NCI-H226 (cell line): ENCODE measurements around the gene TNIK.
"Not testable (repeated sequence)": the region's sequence is repeated elsewhere in the genome, so short reads cannot be mapped to it uniquely, and the experiment has no call there.

Experiments
- DNase-seq: peaks from one replicate; pipeline ENCODE4 v3.0.0-alpha.2; 2015

Gene TNIK

GRCh38 chr3:171445620-171446204 is 14.5 kb downstream of the TNIK start:
- DNase-seq = no peak

GRCh38 chr3:171444001-171444690 is 16.1 kb downstream of the TNIK start:
- DNase-seq = no peak

- DNase-seq = no peak
Measured at GRCh38 chr3:171443211-171443957, 16.8 kb downstream of the TNIK start.

- no peak for DNase-seq
Measured at GRCh38 chr3:171442184-171442583, 18.0 kb downstream of the TNIK start.

DNA sequence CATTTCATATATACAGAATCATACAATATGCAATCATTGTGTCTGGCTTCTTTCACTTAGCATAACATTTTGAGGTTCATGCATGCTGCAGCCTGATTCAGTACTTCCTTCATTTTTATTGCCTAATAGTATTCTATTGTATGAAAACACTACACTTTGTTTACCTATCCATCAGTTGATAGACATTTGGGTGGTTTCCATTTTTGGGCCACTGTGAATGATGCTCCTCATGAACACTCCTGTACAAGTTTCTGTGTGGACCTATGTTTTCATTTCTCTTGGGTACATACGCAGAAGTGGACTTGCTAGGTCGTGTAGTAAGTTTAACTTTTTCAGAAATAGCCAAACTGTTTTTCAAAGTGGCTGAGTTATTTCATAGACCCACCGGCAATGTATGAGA is 18.8 kb downstream of the TNIK start:
- no peak for DNase-seq

GRCh38 chr3:171439996-171440395 is 20.2 kb downstream of the TNIK start:
- DNase-seq = no peak

- no peak for DNase-seq
Measured at GRCh38 chr3:171437115-171437756, 23.0 kb downstream of the TNIK start.

- DNase-seq = no peak
Measured at GRCh38 chr3:171436380-171436779, 23.8 kb downstream of the TNIK start.

GRCh38 chr3:171435757-171436156 is 24.4 kb downstream of the TNIK start:
- no peak for DNase-seq

- DNase-seq = peak; percentile 15
Measured at GRCh38 chr3:171435143-171435542, 25.1 kb downstream of the TNIK start.

DNA sequence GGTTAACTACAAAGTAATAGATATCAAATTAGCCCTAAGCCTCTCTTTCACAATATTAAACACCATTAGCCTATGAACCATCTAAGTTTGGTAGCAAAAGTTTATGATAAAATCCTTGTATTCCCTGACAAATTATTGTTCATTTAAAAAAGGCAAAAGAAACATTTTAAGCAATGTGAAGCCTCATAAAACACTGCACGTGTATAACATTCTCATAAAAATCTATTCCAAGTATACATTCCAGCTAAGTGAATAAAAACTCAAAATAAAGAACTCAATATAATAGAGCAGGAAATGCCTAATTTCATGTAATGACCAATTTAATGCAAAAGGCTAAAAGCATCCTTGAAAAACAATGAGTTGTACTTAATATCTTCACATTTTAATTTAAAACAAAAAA is 27.7 kb downstream of the TNIK start:
- DNase-seq = no peak

GRCh38 chr3:171431550-171431949 is 28.7 kb downstream of the TNIK start:
- DNase-seq = no peak

GRCh38 chr3:171430530-171430929 is 29.7 kb downstream of the TNIK start:
- no peak for DNase-seq

GRCh38 chr3:171429635-171430034 is 30.6 kb downstream of the TNIK start:
- DNase-seq = no peak

DNA sequence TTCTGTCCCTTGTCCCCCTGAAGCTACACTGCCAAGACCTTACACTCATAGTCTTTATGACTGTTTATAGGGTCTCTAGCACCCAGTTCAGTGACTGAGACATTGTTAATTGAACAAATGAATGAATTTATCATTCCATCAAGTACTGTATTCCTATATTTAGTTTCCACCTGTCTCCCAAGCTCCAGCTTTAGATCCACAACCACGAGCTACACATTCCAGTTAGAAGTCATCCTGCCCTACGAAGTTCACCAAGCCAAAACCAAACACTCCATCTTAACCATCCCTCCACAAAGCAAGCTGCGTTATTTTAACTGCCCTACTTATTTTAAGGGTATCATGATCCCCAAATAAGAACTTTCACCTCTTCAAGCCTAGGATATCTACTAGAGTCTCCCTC is 31.3 kb downstream of the TNIK start:
- no peak for DNase-seq

GRCh38 chr3:171428321-171428787 is 31.9 kb downstream of the TNIK start:
- DNase-seq = no peak

DNA sequence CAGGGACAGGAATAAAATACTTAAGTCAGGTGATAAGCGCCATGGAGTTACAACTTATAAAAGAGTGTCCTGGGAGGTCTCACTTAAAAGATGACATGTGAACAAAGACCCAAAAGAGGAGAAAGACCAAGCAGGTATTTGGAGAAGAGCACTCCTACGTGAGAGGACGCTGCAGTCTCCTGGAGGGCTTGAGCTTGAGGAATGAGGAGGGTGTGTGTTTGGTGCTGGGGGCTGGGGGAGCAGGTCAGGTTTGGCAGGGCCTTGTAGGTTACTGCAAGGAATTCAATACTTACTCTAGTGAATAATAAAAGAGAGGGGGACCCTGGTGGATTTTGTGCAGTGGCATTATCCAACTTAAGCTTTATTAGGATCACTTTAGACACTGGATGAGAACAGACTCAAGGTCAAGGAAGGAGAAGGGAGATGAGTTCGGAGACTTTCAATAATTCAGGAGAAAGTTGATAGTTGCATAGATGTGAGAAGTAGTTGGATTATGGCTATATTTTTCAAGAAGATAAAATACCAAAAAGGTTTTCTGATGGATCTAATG is 32.4 kb downstream of the TNIK start:
- DNase-seq = no peak

DNA sequence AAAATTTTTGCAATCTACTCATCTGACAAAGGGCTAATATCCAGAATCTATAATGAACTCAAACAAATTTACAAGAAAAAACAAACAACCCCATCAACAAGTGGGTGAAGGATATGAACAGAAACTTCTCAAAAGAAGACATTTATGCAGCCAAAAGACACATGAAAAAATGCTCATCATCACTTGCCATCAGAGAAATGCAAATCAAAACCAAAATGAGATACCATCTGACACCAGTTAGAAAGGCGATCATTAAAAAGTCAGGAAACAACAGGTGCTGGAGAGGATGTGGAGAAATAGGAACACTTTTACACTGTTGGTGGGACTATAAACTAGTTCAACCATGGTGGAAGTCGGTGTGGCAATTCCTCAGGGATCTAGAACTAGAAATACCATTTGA is 36.1 kb downstream of the TNIK start:
- not testable (repeated sequence) for DNase-seq

GRCh38 chr3:171422855-171423254 is 37.4 kb downstream of the TNIK start:
- DNase-seq = not testable (repeated sequence)

GRCh38 chr3:171420667-171421066 is 39.5 kb downstream of the TNIK start:
- DNase-seq = no peak

- DNase-seq = no peak
Measured at GRCh38 chr3:171419457-171419856, 40.7 kb downstream of the TNIK start.

- peak; percentile 90 for DNase-seq
Measured at GRCh38 chr3:171417813-171418212, 42.4 kb downstream of the TNIK start.

DNA sequence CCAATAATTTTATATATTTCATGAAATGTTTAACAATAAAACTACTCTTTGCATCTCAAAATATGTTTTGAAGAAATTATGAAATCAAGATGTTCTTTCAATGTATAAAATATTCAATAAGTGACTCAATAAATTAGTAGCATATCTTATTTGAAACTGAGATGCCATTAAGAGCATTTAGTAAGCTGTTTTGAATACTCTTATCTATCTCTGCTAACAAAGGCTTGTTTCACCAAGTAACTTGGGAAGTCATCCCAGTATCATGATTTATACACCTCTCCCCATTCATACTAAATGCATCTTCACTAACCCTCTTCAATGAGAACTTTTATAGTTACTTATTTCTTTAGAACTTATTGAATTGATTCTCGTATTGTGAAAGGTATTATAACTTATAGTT is 43.1 kb downstream of the TNIK start:
- DNase-seq = no peak
